PC-9 (cell line): ENCODE measurements around the gene SLC35F4.

Experiments used
- CTCF ChIP-seq: fragments of 200-600 bp; sonication (generic); conservative IDR thresholded peaks from 2 replicates; pipeline ENCODE4 v1.6.1; 2017; ENCODE audit warnings: mixed run types, antibody characterized with exemption, mild to moderate bottlenecking, moderate library complexity
- EZH2 ChIP-seq: fragments of 200-600 bp; sonication (generic); IDR thresholded peaks from 2 replicates; pipeline ENCODE4 v1.8.0; 2017; ENCODE audit warnings: antibody characterized with exemption, low read depth

GRCh38 chr14:57612946-57613345 lies 252.9 kb downstream of the SLC35F4 start:
- TF ChIP-seq CTCF (no peak), EZH2 (no peak)
